NCI-H1930 (cell line): ENCODE data around the gene TUSC1.
"Not testable (repeated sequence)": the region's sequence is repeated elsewhere in the genome, so short reads cannot be mapped to it uniquely, and the experiment has no call there.

Source experiments
- DNase-seq, 2 experiments: peaks; one replicate each; lab custom pipeline; 2025; lab: John Stamatoyannopoulos, UW

TUSC1 gene

GRCh38 chr9:25678147-25678666 is at the start of gene TUSC1:
Gene TUSC1 (minus strand): TSS chr9:25678444. CDS start chr9:25678312, 132 bp downstream.
- DNase-seq: peak; percentile 76 to 85

GRCh38 chr9:25726871-25727410 is 48.7 kb upstream of the TUSC1 start:
- no peak for DNase-seq

GRCh38 chr9:25724424-25724823 is 46.2 kb upstream of the TUSC1 start:
- no peak for DNase-seq

- no peak for DNase-seq
Measured at GRCh38 chr9:25716220-25716872, 38.1 kb upstream of the TUSC1 start.

GRCh38 chr9:25709941-25710340 is 31.7 kb upstream of the TUSC1 start:
- DNase-seq: no peak

GRCh38 chr9:25704800-25705199 is 26.6 kb upstream of the TUSC1 start:
- DNase-seq: no peak

GRCh38 chr9:25703701-25704357 is 25.6 kb upstream of the TUSC1 start:
- DNase-seq: no peak

GRCh38 chr9:25702536-25702935 is 24.3 kb upstream of the TUSC1 start:
- DNase-seq: no peak

- not testable (repeated sequence) for DNase-seq
Measured at GRCh38 chr9:25700899-25701298, 22.7 kb upstream of the TUSC1 start.

GRCh38 chr9:25700430-25700829 is 22.2 kb upstream of the TUSC1 start:
- no peak for DNase-seq

- no peak for DNase-seq
Measured at GRCh38 chr9:25691786-25692185, 13.5 kb upstream of the TUSC1 start.

GRCh38 chr9:25684321-25684720 is 6.1 kb upstream of the TUSC1 start:
- no peak for DNase-seq

- no peak for DNase-seq
Measured at GRCh38 chr9:25681266-25681665, 3.0 kb upstream of the TUSC1 start.

GRCh38 chr9:25678846-25679360 is 659 bp upstream of the TUSC1 start:
- no peak for DNase-seq

- peak; percentile 80 to 87 for DNase-seq
Measured at GRCh38 chr9:25677301-25678146, 720 bp downstream of the TUSC1 start.

GRCh38 chr9:25675858-25676257 is 2.4 kb downstream of the TUSC1 start:
- DNase-seq: not testable (repeated sequence)

GRCh38 chr9:25658571-25658970 is 19.7 kb downstream of the TUSC1 start:
- no peak for DNase-seq

GRCh38 chr9:25654417-25654816 is 23.8 kb downstream of the TUSC1 start:
- no peak for DNase-seq

- no peak for DNase-seq
Measured at GRCh38 chr9:25648116-25648515, 30.1 kb downstream of the TUSC1 start.

GRCh38 chr9:25636026-25636425 is 42.2 kb downstream of the TUSC1 start:
- DNase-seq: no peak

GRCh38 chr9:25629231-25629630 is 49.0 kb downstream of the TUSC1 start:
- DNase-seq: no peak
